ENCODE results near the gene MYCT1. TPM values are rescaled to one million over a fixed set of nuclear protein-coding genes. Genes with fewer than 3 reads are reported as not detected.

MYCT1 gene, protein sequence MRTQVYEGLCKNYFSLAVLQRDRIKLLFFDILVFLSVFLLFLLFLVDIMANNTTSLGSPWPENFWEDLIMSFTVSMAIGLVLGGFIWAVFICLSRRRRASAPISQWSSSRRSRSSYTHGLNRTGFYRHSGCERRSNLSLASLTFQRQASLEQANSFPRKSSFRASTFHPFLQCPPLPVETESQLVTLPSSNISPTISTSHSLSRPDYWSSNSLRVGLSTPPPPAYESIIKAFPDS
- not detected for total RNA-seq (2021; ENCODE audit: unreplicated experiment)
- polyA plus RNA-seq (2012; ENCODE audit: insufficient read length): not detected
- percentile 4 among the genes with signal in this experiment for Bru-seq, nascent RNA
- percentile 14 among the genes with signal in this experiment for BruChase-seq, experiment 1, labeled RNA remaining after a 2-hour chase
- BruChase-seq, experiment 2, labeled RNA remaining after a 6-hour chase: percentile 4 among the genes with signal in this experiment
- long read RNA-seq: 0 reads

DNA sequence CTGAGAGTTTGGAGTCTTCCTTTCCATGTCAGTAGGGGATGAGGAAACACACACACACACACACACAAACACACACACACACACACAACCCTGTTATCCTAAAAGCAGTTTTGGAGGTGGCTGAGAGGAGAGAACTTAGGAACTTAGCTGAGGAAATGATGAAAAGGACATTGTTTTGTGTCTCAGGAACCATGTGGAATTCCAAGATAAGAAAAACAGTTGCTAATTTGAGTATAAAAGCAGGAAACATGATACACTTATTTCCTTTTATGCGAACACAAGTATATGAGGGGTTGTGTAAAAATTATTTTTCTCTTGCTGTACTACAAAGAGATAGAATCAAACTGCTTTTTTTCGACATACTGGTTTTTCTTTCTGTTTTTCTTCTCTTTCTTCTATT, at the start of gene MYCT1:
Gene MYCT1, plus strand, starts transcription at position 264 of the 400 bp plus-strand sequence. Its CDS starts 6 bp downstream, at position 270.
- no peak within 1 kb of the TSS for H3K27ac ChIP-seq (ENCODE audit: low read length)
- ATAC-seq (no peak), DNase-seq (ENCODE audit: low read depth, low spot score) (no peak)
- in situ Hi-C loops (cut with HindIII; ENCODE audit: low pct_unique_long_range_greater_than_20kb, low sequenced_read_pairs) (no loop called here), intact Hi-C loops (cut with micrococcal nuclease; ENCODE audit: unreplicated experiment) (no loop called here)
- H3K4me1 ChIP-seq (ENCODE audit: control insufficient read depth, insufficient read depth, low read length): no peaks in the 10 kb centered on the region
- CTCF ChIA-PET: no interaction called here
- H3K27me3 ChIP-seq (ENCODE audit: control insufficient read depth, insufficient read depth, low read length): no peaks in the 10 kb centered on the region; the same call in 1 of the 2 replicates
- H3K36me3 ChIP-seq (ENCODE audit: control insufficient read depth, insufficient read depth, low read length): no peaks in the 10 kb centered on the region
- POLR2A ChIA-PET: no interaction called here
- TF ChIP-seq SIN3A (IDR thresholded peaks at IDR 0.05; ENCODE audit: borderline replicate concordance, insufficient read depth, low read depth, low read length) (no peak), POLR2AphosphoS5 (IDR thresholded peaks at IDR 0.05; ENCODE audit: low read depth, low read length) (no peak)
- no peak within 1 kb of the TSS for H3K4me3 ChIP-seq (ENCODE audit: low read depth in 2 of 2, low read length in 2 of 2)
- no TSS peak for BruUV-seq (replicated peaks)
- no peaks in the 10 kb centered on the region for H3K9me3 ChIP-seq (ENCODE audit: control insufficient read depth, insufficient read depth, low read depth, low read length)

DNA sequence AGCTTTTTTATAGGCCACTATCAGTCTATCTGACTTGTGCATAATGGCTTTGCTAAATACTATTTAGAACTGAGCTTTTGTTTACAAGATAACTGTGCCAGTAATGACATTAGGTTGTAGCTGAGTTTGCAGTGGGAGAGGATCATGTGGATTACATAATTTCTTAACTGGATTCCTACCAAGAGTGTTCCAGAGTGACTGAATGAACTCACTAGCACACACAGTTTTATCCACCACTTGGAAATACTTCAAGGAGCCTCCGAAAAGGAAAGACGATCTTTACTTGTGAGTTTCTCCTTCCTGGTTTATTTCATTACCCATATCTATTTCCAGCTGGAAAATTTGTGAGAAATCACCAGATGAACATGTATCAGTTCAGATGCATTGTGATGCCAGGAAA, 49.6 kb upstream of the MYCT1 start:
- ChIA-PET CTCF (no interaction called here), POLR2A (no interaction called here)
- H3K36me3 ChIP-seq (ENCODE audit: control insufficient read depth, insufficient read depth, low read length): no peaks in the 10 kb centered on the region
- no peak overlapping the region for H3K27ac ChIP-seq (ENCODE audit: low read length)
- TF ChIP-seq POLR2AphosphoS5 (IDR thresholded peaks at IDR 0.05; ENCODE audit: low read depth, low read length) (no peak), SIN3A (IDR thresholded peaks at IDR 0.05; ENCODE audit: borderline replicate concordance, insufficient read depth, low read depth, low read length) (no peak), TCF7L2 (IDR thresholded peaks at IDR 0.05; ENCODE audit: low read depth, low read length) (no peak)
- TF ChIP-seq, protein P1, sequence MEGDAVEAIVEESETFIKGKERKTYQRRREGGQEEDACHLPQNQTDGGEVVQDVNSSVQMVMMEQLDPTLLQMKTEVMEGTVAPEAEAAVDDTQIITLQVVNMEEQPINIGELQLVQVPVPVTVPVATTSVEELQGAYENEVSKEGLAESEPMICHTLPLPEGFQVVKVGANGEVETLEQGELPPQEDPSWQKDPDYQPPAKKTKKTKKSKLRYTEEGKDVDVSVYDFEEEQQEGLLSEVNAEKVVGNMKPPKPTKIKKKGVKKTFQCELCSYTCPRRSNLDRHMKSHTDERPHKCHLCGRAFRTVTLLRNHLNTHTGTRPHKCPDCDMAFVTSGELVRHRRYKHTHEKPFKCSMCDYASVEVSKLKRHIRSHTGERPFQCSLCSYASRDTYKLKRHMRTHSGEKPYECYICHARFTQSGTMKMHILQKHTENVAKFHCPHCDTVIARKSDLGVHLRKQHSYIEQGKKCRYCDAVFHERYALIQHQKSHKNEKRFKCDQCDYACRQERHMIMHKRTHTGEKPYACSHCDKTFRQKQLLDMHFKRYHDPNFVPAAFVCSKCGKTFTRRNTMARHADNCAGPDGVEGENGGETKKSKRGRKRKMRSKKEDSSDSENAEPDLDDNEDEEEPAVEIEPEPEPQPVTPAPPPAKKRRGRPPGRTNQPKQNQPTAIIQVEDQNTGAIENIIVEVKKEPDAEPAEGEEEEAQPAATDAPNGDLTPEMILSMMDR (IDR thresholded peaks at IDR 0.05): no peak
- TF ChIP-seq, protein P2, sequence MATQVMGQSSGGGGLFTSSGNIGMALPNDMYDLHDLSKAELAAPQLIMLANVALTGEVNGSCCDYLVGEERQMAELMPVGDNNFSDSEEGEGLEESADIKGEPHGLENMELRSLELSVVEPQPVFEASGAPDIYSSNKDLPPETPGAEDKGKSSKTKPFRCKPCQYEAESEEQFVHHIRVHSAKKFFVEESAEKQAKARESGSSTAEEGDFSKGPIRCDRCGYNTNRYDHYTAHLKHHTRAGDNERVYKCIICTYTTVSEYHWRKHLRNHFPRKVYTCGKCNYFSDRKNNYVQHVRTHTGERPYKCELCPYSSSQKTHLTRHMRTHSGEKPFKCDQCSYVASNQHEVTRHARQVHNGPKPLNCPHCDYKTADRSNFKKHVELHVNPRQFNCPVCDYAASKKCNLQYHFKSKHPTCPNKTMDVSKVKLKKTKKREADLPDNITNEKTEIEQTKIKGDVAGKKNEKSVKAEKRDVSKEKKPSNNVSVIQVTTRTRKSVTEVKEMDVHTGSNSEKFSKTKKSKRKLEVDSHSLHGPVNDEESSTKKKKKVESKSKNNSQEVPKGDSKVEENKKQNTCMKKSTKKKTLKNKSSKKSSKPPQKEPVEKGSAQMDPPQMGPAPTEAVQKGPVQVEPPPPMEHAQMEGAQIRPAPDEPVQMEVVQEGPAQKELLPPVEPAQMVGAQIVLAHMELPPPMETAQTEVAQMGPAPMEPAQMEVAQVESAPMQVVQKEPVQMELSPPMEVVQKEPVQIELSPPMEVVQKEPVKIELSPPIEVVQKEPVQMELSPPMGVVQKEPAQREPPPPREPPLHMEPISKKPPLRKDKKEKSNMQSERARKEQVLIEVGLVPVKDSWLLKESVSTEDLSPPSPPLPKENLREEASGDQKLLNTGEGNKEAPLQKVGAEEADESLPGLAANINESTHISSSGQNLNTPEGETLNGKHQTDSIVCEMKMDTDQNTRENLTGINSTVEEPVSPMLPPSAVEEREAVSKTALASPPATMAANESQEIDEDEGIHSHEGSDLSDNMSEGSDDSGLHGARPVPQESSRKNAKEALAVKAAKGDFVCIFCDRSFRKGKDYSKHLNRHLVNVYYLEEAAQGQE (IDR thresholded peaks at IDR 0.05; ENCODE audit: insufficient read depth in 1 of 2, low read depth in 2 of 2, low read length in 1 of 2): no peak
- peaks cover 2% of the 10 kb centered on the region; the same call in 1 of the 2 replicates for H3K27me3 ChIP-seq (ENCODE audit: control insufficient read depth, insufficient read depth, low read length)
- ATAC-seq: no peak
- no peaks in the 10 kb centered on the region for H3K9me3 ChIP-seq (ENCODE audit: control insufficient read depth, insufficient read depth, low read depth, low read length)
- no peak for DNase-seq (ENCODE audit: low read depth, low spot score)
- intact Hi-C loops (cut with micrococcal nuclease; ENCODE audit: unreplicated experiment) (no loop called here), in situ Hi-C loops (cut with HindIII; ENCODE audit: low pct_unique_long_range_greater_than_20kb, low sequenced_read_pairs) (no loop called here)
- H3K4me3 ChIP-seq (ENCODE audit: low read depth in 2 of 2, low read length in 2 of 2): no peak overlapping the region
- no peaks in the 10 kb centered on the region for H3K4me1 ChIP-seq (ENCODE audit: control insufficient read depth, insufficient read depth, low read length)
- BruUV-seq (replicated peaks): no TSS peak

DNA sequence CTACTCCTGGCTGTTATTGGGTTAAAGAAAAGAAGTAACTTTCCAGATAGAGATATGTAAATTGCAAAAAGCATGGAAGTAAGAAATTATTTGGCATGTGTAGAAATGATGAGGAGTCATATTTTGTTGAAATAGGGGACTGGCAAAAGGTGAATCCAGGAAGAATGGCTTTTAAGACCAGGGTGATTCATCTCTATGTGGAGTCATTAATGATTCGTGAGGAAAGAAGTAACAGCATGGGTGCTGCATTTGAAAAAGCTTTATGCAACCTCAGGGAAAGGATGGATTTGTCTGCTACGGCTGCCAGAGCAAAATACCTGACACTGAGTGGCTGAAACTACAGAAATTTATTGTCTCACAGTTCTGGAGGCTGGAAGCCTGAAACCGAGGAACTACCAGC, 45.7 kb upstream of the MYCT1 start:
- CTCF ChIA-PET: no interaction called here

More for the DNA sequence above, 45.7 kb upstream of the MYCT1 start:
- POLR2A ChIA-PET: interaction anchor here (0.7 kb wide), 1 partner anchor 9 kb away, joined by 3 read pairs; no protein-coding TSS in a partner anchor
- no peak for TF ChIP-seq POLR2AphosphoS5 (IDR thresholded peaks at IDR 0.05; ENCODE audit: low read depth, low read length)
- TF ChIP-seq, protein P2 (IDR thresholded peaks at IDR 0.05; ENCODE audit: insufficient read depth in 1 of 2, low read depth in 2 of 2, low read length in 1 of 2): no peak
- TF ChIP-seq TCF7L2 (IDR thresholded peaks at IDR 0.05; ENCODE audit: low read depth, low read length): no peak
- BruUV-seq (replicated peaks): no TSS peak
- Histone ChIP-seq H3K4me1 (ENCODE audit: control insufficient read depth, insufficient read depth, low read length) (no peaks in the 10 kb centered on the region), H3K9me3 (ENCODE audit: control insufficient read depth, insufficient read depth, low read depth, low read length) (no peaks in the 10 kb centered on the region), H3K27me3 (ENCODE audit: control insufficient read depth, insufficient read depth, low read length) (0 out of 2 replicates have a peak, but pooled peaks cover 2% of the 10 kb centered on the region), H3K4me3 (ENCODE audit: low read depth in 2 of 2, low read length in 2 of 2) (no peak overlapping the region), H3K27ac (ENCODE audit: low read length) (no peak overlapping the region), H3K36me3 (ENCODE audit: control insufficient read depth, insufficient read depth, low read length) (no peaks in the 10 kb centered on the region)
- DNase-seq (ENCODE audit: low read depth, low spot score) (no peak), ATAC-seq (no peak)
- intact Hi-C loops (cut with micrococcal nuclease; ENCODE audit: unreplicated experiment) (no loop called here), in situ Hi-C loops (cut with HindIII; ENCODE audit: low pct_unique_long_range_greater_than_20kb, low sequenced_read_pairs) (no loop called here)

Measured in Panc1 (cell line).